ENCODE measurements around the gene HELZ2. TPM values are rescaled to one million over a fixed set of nuclear protein-coding genes. Genes with fewer than 3 reads are reported as not detected.

HELZ2 gene
- total and polyA plus RNA-seq, 2 donors (not counting 1 experiment from before 2014, with no cell fraction given): 36.3 to 52.6 TPM

- H3K4me1 Mint-ChIP-seq: peaks cover 19% of the 10 kb centered on the region
- POLR2A ChIA-PET: interaction anchor here (1.1 to 1.6 kb wide), 4 partner anchors 10 to 78 kb away, joined by 3 to 4 read pairs (median 4); partner anchors contain the start of gene HELZ2
- peaks cover 85% of the 10 kb centered on the region for H4K20me1 ChIP-seq (ENCODE audit: control insufficient read depth, insufficient read depth, low read length, poor library complexity, severe bottlenecking)
Measured at GRCh38 chr20:63563225-63563935, 10.7 kb downstream of the HELZ2 start.

More at GRCh38 chr20:63563225-63563935, 10.7 kb downstream of the HELZ2 start:
- H2AFZ ChIP-seq (ENCODE audit: insufficient read depth, low read depth, low read length, poor library complexity, severe bottlenecking): no peak overlapping the region
- Mint-ChIP-seq H3K27ac (no peak overlapping the region), H3K27me3 (no peaks in the 10 kb centered on the region), H3K9me3 (ENCODE audit: insufficient read depth) (no peaks in the 10 kb centered on the region), H3K4me3 (no peak overlapping the region)
- no peaks in the 10 kb centered on the region for H3K27me3 ChIP-seq (replicated peaks in 1 of 4; ENCODE audit: control extremely low read depth in 1 of 4, control insufficient read depth in 3 of 4, insufficient read depth in 4 of 4, low read length in 3 of 4)
- intact Hi-C loops (cut with micrococcal nuclease): no loop called here
- H3K36me3 ChIP-seq (replicated peaks in 1 of 2; ENCODE audit: control extremely low read depth in 1 of 2, control insufficient read depth in 1 of 2, extremely low read depth in 1 of 2, insufficient read depth in 2 of 2, low read length in 1 of 2): peaks cover 0 to 62% of the 10 kb centered on the region in 2 experiments
- TF ChIP-seq EZH2 (IDR thresholded peaks at IDR 0.05; ENCODE audit: borderline replicate concordance, insufficient read depth, low read depth, low read length, poor library complexity, severe bottlenecking): no peak
- TF ChIP-seq CTCF (IDR thresholded peaks at IDR 0.05): no peak
- WGBS (ENCODE audit: insufficient coverage): 96% methylated on average over 55 of the region's 55 CpGs
- H3K79me2 ChIP-seq (ENCODE audit: control insufficient read depth, insufficient read depth, low read length): peaks cover 5% of the 10 kb centered on the region
- peaks cover 0 to 9% (median 0%) of the 10 kb centered on the region in 3 donors for H3K9me3 ChIP-seq (ENCODE audit: control extremely low read depth in 1 of 3, control insufficient read depth in 2 of 3, insufficient read depth in 1 of 3, low read length in 2 of 3)
- no peak overlapping the region for H3K4me3 ChIP-seq (ENCODE audit: control extremely low read depth in 1 of 5, extremely low read depth in 1 of 5, insufficient read depth in 1 of 5, low read depth in 2 of 5, low read length in 4 of 5)
- H3K4me2 ChIP-seq (replicated peaks; ENCODE audit: low read depth, low read length, poor library complexity, severe bottlenecking): no peak overlapping the region
- no peak overlapping the region for H3K9ac ChIP-seq (ENCODE audit: low read length)
- no peak overlapping the region for H3K27ac ChIP-seq (ENCODE audit: low read length in 2 of 2)
- H3K4me1 ChIP-seq (ENCODE audit: control insufficient read depth in 2 of 2, insufficient read depth in 2 of 2, low read length in 2 of 2): peaks cover 18 to 25% of the 10 kb centered on the region in 2 donors
- DNase-seq (no peak), ATAC-seq (ENCODE audit: low read depth) (no peak)
- CTCF ChIA-PET: no interaction called here
